Liver (tissue), 9 donors: ENCODE results near the gene CUZD1. TPM values are rescaled to one million over a fixed set of nuclear protein-coding genes. Genes with fewer than 3 reads are reported as not detected.

ENCODE experiments used
- DNase-seq: peaks from one replicate; pipeline ENCODE4 v3.0.0-alpha.2; 2017; ENCODE audit warnings: low spot score
- H3K27ac ChIP-seq, 2 donors: one replicate each; pipeline ENCODE4 v1.7.0; 2013; ENCODE audit warnings: inconsistent platforms in 2 of 2, low read length in 2 of 2, control low read depth in 1 of 2, low read depth in 1 of 2, mild to moderate bottlenecking in 1 of 2
- H3K27me3 ChIP-seq, 4 donors: one replicate each; pipeline versions ENCODE4 v1.6.1 to v1.7.0; 2013; ENCODE audit warnings: low read length in 3 of 4, inconsistent platforms in 1 of 4, mild to moderate bottlenecking in 1 of 4, moderate library complexity in 1 of 4; ENCODE audit not compliant: control insufficient read depth in 4 of 4, insufficient read depth in 4 of 4
- H3K36me3 ChIP-seq, 4 donors: one replicate each; pipeline versions ENCODE4 v1.6.1 to v1.7.0; 2013; ENCODE audit warnings: low read length in 3 of 4, mild to moderate bottlenecking in 3 of 4, low read depth in 1 of 4, moderate library complexity in 1 of 4; ENCODE audit not compliant: control insufficient read depth in 4 of 4, insufficient read depth in 3 of 4
- H3K4me1 ChIP-seq, 4 donors: one replicate each; pipeline versions ENCODE4 v1.6.1 to v1.7.0; 2013; ENCODE audit warnings: low read length in 3 of 4, mild to moderate bottlenecking in 3 of 4, moderate library complexity in 1 of 4; ENCODE audit not compliant: control insufficient read depth in 4 of 4, insufficient read depth in 4 of 4
- H3K4me3 ChIP-seq, 3 donors: one replicate each; pipeline versions ENCODE4 v1.6.1 to v1.7.0; 2013; ENCODE audit warnings: low read length in 3 of 3, control low read depth in 1 of 3, low read depth in 1 of 3, mild to moderate bottlenecking in 1 of 3
- H3K9ac ChIP-seq, 2 donors: one replicate each; pipeline ENCODE4 v1.7.0; 2013; ENCODE audit warnings: low read length in 2 of 2, mild to moderate bottlenecking in 2 of 2, moderate library complexity in 2 of 2, control low read depth in 1 of 2, low read depth in 1 of 2
- H3K9me3 ChIP-seq, 4 donors: one replicate each; pipeline versions ENCODE4 v1.6.1 to v1.7.0; 2013; ENCODE audit warnings: low read length in 3 of 4; ENCODE audit not compliant: control insufficient read depth in 4 of 4
- ATF3 ChIP-seq: IDR thresholded peaks from 2 replicates; pipeline ENCODE4 v1.6.1; 2016; ENCODE audit warnings: antibody characterized with exemption
- EGR1 ChIP-seq, 2 donors: IDR thresholded peaks; 2 replicates each; pipeline ENCODE4 v1.6.1; 2016 to 2018; ENCODE audit warnings: antibody characterized with exemption in 2 of 2, low read depth in 2 of 2
- GABPA ChIP-seq, 2 donors: IDR thresholded peaks in 1 of 2; conservative IDR thresholded peaks in 1 of 2; 2 replicates each; pipeline ENCODE4 v1.6.1; 2016; ENCODE audit warnings: antibody characterized with exemption in 2 of 2, mild to moderate bottlenecking in 1 of 2, moderate library complexity in 1 of 2
- HNF4G ChIP-seq: IDR thresholded peaks from 2 replicates; pipeline ENCODE4 v1.6.1; 2016; ENCODE audit warnings: antibody characterized with exemption
- JUND ChIP-seq, 2 donors: IDR thresholded peaks; 2 replicates each; pipeline ENCODE4 v1.6.1; 2016; ENCODE audit warnings: antibody characterized with exemption in 2 of 2
- MAX ChIP-seq: IDR thresholded peaks from 2 replicates; pipeline ENCODE4 v1.6.1; 2016; ENCODE audit warnings: antibody characterized with exemption
- NR2F2 ChIP-seq: IDR thresholded peaks from 2 replicates; pipeline ENCODE4 v1.6.1; 2016; ENCODE audit warnings: antibody characterized with exemption
- RAD21 ChIP-seq, 2 donors: IDR thresholded peaks; 2 replicates each; pipeline ENCODE4 v1.6.1; 2016; ENCODE audit warnings: antibody characterized with exemption in 2 of 2, mild to moderate bottlenecking in 2 of 2
- RXRA ChIP-seq, 2 donors: IDR thresholded peaks; 2 replicates each; pipeline ENCODE4 v1.6.1; 2017 to 2018; ENCODE audit warnings: antibody characterized with exemption in 2 of 2, mild to moderate bottlenecking in 1 of 2
- WGBS: extraction: QIAGEN DNeasy Blood & Tissue Kit; methylation state at CpG from one replicate; pipeline ENCODE4 v1.1.7; 2013; 5-methylcytosine and 5-hydroxymethylcytosine counted together
- polyA plus RNA-seq, 2 donors: library from polyadenylated mRNA; stranded (reverse) in 1 of 2; unstranded in 1 of 2; fragments of 200-250 nt in 1 of 2; fragments of >200 nt in 1 of 2; fragmentation: Nextera tagmentation in 1 of 2; extraction: Ambion mirVana in 1 of 2; gene quantifications; one replicate each; pipeline versions ENCODE4 v1.2.1 to v1.2.3, GENCODE V29; 2013 to 2015
- total RNA-seq, 2 donors: library from RNA; depleted of rRNA; stranded (reverse); fragments of >200 nt; gene quantifications; one replicate each; pipeline ENCODE4 v1.2.3, GENCODE V29; 2014
- TF ChIP-seq, protein P1 (sequence below): IDR thresholded peaks from 2 replicates; pipeline ENCODE4 v1.6.1; 2016; ENCODE audit warnings: antibody characterized with exemption
- TF ChIP-seq, protein P2 (sequence below): IDR thresholded peaks from 2 replicates; pipeline ENCODE4 v1.6.1; 2016; ENCODE audit warnings: antibody characterized with exemption, mild to moderate bottlenecking
- donor health status: healthy.
- donor health status: healthy.
- donor health status: healthy.
- donor health status: healthy.
- donor health status: healthy.

Gene CUZD1
- total and polyA plus RNA-seq, 4 donors: 0.03 to 0.17 (median 0.10) TPM

- DNase-seq: no peak
- no peak overlapping the region for H3K4me3 ChIP-seq
- WGBS: 100% methylated on average over 1 of the region's 1 CpG
- no peaks in the 10 kb centered on the region for H3K27me3 ChIP-seq
- TF ChIP-seq ATF3 (no peak), GABPA (IDR thresholded peaks at IDR 0.05 in 1 of 2, conservative IDR thresholded peaks at IDR 0.05 in 1 of 2) (no peak), EGR1 (IDR thresholded peaks at IDR 0.05; ENCODE audit: low read depth in 2 of 2) (no peak), RXRA (IDR thresholded peaks at IDR 0.05) (no peak), JUND (IDR thresholded peaks at IDR 0.05) (no peak), MAX (no peak), RAD21 (IDR thresholded peaks at IDR 0.05) (no peak), HNF4G (no peak)
- TF ChIP-seq, protein P1, sequence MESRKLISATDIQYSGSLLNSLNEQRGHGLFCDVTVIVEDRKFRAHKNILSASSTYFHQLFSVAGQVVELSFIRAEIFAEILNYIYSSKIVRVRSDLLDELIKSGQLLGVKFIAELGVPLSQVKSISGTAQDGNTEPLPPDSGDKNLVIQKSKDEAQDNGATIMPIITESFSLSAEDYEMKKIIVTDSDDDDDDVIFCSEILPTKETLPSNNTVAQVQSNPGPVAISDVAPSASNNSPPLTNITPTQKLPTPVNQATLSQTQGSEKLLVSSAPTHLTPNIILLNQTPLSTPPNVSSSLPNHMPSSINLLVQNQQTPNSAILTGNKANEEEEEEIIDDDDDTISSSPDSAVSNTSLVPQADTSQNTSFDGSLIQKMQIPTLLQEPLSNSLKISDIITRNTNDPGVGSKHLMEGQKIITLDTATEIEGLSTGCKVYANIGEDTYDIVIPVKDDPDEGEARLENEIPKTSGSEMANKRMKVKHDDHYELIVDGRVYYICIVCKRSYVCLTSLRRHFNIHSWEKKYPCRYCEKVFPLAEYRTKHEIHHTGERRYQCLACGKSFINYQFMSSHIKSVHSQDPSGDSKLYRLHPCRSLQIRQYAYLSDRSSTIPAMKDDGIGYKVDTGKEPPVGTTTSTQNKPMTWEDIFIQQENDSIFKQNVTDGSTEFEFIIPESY: no peak
- TF ChIP-seq, protein P2, sequence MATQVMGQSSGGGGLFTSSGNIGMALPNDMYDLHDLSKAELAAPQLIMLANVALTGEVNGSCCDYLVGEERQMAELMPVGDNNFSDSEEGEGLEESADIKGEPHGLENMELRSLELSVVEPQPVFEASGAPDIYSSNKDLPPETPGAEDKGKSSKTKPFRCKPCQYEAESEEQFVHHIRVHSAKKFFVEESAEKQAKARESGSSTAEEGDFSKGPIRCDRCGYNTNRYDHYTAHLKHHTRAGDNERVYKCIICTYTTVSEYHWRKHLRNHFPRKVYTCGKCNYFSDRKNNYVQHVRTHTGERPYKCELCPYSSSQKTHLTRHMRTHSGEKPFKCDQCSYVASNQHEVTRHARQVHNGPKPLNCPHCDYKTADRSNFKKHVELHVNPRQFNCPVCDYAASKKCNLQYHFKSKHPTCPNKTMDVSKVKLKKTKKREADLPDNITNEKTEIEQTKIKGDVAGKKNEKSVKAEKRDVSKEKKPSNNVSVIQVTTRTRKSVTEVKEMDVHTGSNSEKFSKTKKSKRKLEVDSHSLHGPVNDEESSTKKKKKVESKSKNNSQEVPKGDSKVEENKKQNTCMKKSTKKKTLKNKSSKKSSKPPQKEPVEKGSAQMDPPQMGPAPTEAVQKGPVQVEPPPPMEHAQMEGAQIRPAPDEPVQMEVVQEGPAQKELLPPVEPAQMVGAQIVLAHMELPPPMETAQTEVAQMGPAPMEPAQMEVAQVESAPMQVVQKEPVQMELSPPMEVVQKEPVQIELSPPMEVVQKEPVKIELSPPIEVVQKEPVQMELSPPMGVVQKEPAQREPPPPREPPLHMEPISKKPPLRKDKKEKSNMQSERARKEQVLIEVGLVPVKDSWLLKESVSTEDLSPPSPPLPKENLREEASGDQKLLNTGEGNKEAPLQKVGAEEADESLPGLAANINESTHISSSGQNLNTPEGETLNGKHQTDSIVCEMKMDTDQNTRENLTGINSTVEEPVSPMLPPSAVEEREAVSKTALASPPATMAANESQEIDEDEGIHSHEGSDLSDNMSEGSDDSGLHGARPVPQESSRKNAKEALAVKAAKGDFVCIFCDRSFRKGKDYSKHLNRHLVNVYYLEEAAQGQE: no peak
- no peaks in the 10 kb centered on the region for H3K9me3 ChIP-seq
- H3K4me1 ChIP-seq: no peaks in the 10 kb centered on the region
- H3K9ac ChIP-seq: no peak overlapping the region
- no peak overlapping the region for H3K27ac ChIP-seq
- H3K36me3 ChIP-seq: no peaks in the 10 kb centered on the region
These were observed 19.2 kb upstream of the CUZD1 start for GRCh38 chr10:122864901-122865300.

GRCh38 chr10:122864194-122864592 lies 18.5 kb upstream of the CUZD1 start:
- H3K4me3 ChIP-seq: no peak overlapping the region
- DNase-seq: no peak
- H3K27ac ChIP-seq: no peak overlapping the region
- no peaks in the 10 kb centered on the region for H3K27me3 ChIP-seq
- H3K4me1 ChIP-seq: no peaks in the 10 kb centered on the region
- WGBS: 96% methylated on average over 2 of the region's 2 CpGs
- no peak overlapping the region for H3K9ac ChIP-seq
- no peaks in the 10 kb centered on the region for H3K9me3 ChIP-seq
- no peaks in the 10 kb centered on the region for H3K36me3 ChIP-seq
- no peak for TF ChIP-seq EGR1 (IDR thresholded peaks at IDR 0.05; ENCODE audit: low read depth in 2 of 2)
- TF ChIP-seq NR2F2: no peak
